ENCODE measurements around the gene PIPOX. TPM values are rescaled to one million over a fixed set of nuclear protein-coding genes. Genes with fewer than 3 reads are reported as not detected.

PIPOX gene
- total and polyA plus RNA-seq, 7 experiments from 2014 or later, result 0.27 to 6.4 (median 4.2) TPM

Other genes starting within 250 kb of the PIPOX start
- 10 to 100 TPM; 16.5 to 24.4 (median 22.3) TPM for gene FAM222B, start 200.4 kb upstream of the PIPOX start, total RNA-seq
- 10 to 100 TPM; 11.8 to 23.1 TPM for gene FAM222B, start 200.4 kb upstream of the PIPOX start, polyA plus RNA-seq
- 10 to 100 TPM; 19.8 to 50.0 (median 24.9) TPM for gene ERAL1, start 188.1 kb upstream of the PIPOX start, total RNA-seq
- 10 to 100 TPM; 41.3 to 56.6 TPM for gene ERAL1, start 188.1 kb upstream of the PIPOX start, polyA plus RNA-seq
- gene FLOT2, start 145.4 kb upstream of the PIPOX start, total RNA-seq, result 100 to 1,000 TPM; 134 to 252 (median 191) TPM
- 100 to 1,000 TPM; 228 to 309 TPM for gene FLOT2, start 145.4 kb upstream of the PIPOX start, polyA plus RNA-seq
- 10 to 100 TPM; 20.0 to 51.3 (median 30.4) TPM for gene DHRS13, start 140.1 kb upstream of the PIPOX start, total RNA-seq
- gene DHRS13, start 140.1 kb upstream of the PIPOX start, polyA plus RNA-seq, result 10 to 100 TPM; 15.3 to 29.9 TPM
- gene PHF12, start 91.6 kb upstream of the PIPOX start, total RNA-seq, result 100 to 1,000 TPM in 4 of 5 experiments, 10 to 100 TPM in 1; 89.3 to 162 (median 134) TPM
- gene PHF12, start 91.6 kb upstream of the PIPOX start, polyA plus RNA-seq, result 10 to 100 TPM in 1 of 2 donors, 1 to 10 TPM in 1; 6.2 to 21.8 TPM
- 1 to 10 TPM in 1 of 5 experiments, under 1 TPM in 1, not detected in 3; 0.40 to 2.0 TPM for gene SEZ6, start 37.1 kb upstream of the PIPOX start, total RNA-seq
- under 1 TPM; 0.63 to 0.66 TPM for gene SEZ6, start 37.1 kb upstream of the PIPOX start, polyA plus RNA-seq
- 100 to 1,000 TPM in 3 of 5 experiments, 10 to 100 TPM in 2; 89.5 to 144 (median 103) TPM for gene MYO18A, start 137.3 kb downstream of the PIPOX start, total RNA-seq
- gene MYO18A, start 137.3 kb downstream of the PIPOX start, polyA plus RNA-seq, result 10 to 100 TPM; 10.2 to 23.2 TPM
- gene CRYBA1, start 203.7 kb downstream of the PIPOX start, total RNA-seq, result not detected
- gene CRYBA1, start 203.7 kb downstream of the PIPOX start, polyA plus RNA-seq, result not detected

Data from naive thymus-derived CD4-positive, alpha-beta T cell (primary cell).